ENCODE measurements around the gene KIAA1958. TPM values are rescaled to one million over a fixed set of nuclear protein-coding genes. Genes with fewer than 3 reads are reported as not detected.

Gene KIAA1958
- total and polyA plus RNA-seq, 2 of the 8 experiments (the other 6 are each of a cell fraction or from before 2014, with no cell fraction given) = 11.4 to 43.8 TPM

DNA sequence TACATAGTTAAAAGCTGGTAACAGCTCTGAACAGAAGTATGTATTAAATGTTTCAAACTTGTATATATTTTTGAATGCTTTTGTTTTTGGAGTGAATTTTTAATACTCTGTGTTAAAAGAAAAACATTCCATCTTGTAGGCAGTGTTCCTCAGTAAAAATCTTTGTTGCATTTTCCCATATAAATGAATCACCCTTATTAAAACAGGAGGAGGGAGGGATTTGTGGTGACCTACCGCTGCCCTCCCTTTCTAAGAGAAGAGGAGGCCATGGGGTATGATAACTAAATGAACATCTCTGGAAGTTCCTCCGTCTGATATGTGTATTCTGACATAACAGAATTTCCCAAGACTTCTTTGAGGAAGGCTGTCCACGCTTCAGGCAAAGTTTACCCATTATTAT is 177.9 kb downstream of the KIAA1958 start (continued):
- TF ChIP-seq KDM5A (IDR thresholded peaks at IDR 0.05; ENCODE audit: low read length) (no peak), SIX5 (IDR thresholded peaks at IDR 0.05; ENCODE audit: low read depth, low read length) (no peak), ZNF274 (IDR thresholded peaks at IDR 0.05; ENCODE audit: borderline replicate concordance, extremely low read depth, low read length) (no peak)

All from H1 (cell line).